Kidney tubule cell (primary cell): ENCODE data around the gene SRGAP3.

Experiments
- DNase-seq: peaks from one replicate; pipeline ENCODE4 v3.0.0-alpha.2; 2018; ENCODE audit warnings: low spot score

Gene SRGAP3

DNA sequence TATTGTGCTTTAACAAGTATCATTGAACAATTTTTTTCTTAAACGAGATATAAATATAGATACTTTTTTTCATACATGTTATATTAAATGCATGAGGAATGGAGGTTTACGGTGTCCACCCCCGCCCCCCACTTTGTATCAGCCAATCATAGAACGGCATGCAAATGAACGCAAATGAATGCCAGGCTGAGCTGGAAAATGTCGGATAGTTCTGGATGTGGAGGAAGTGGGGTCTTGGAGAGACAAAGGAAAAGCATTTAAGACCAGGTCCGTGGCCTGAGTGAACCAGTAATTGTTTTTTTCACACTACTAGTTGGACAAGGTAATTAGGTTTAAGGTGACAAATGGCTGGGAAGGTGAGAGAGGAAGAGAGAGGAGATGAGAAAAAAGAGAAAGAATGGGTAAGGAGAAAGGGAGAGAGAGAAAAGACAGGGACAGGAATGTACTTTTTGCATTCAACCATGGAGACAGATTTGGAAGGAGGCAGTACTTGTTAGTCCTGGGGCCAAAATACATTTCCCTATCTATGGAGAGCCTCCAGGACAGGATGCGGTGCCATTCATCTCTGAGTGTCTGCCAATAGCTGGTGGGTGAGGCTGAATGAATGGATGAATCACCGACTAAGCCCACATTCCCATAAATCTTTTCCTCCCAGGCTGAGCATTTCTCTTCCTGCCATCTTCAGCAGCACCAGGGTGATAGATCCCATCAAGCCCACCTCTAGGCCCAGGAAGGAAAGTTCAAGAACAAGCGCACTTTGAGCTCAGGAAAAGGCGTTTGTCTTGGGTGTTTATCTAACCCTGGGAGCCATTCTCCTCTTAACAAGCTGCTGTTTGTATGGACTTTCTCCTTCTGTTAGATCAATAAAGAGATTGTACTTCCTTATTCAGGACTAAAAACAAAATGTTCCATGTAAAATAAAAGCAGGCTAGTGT, 284.7 kb downstream of the SRGAP3 start:
- DNase-seq: peak; percentile 86

DNA sequence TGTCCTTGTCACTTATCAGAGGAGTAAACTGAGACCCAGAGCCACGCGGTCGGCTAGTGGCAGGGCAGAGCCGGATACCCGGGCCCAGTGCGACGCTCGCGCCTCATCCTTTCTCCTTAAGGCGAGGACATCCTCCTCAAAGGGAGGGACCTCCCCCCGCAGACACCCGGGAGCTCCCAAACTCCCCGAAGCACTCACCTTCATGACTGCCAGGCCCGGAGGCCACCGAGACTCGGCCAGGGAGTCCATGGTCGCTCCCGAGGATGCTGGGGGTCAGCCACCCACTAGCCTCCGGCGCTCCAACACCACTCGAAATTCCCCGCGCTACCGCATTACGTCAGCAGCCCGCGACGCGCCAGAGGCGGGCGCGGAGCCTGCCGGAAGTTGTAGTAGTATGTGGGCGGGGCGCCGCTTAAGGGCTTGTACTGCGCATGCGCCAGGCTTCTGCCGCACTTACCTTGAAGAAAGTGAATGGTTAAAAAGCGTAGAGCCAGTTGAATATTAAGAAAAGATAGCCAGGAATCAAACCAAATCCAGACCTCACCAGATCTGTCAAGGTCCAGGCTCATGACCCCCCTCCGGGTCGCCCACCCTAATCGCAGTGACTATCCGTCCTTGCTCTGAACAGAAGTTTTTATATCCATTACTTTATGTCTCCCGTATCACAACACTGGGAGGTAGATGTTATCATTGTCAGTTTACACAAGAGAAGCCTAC, 286.2 kb downstream of the SRGAP3 start, which contains the start of gene RAD18:
Gene RAD18, minus strand, starts transcription at position 336 of the 717 bp plus-strand sequence. Its CDS starts 87 bp downstream, at position 249.
- DNase-seq: peak; percentile 94

DNA sequence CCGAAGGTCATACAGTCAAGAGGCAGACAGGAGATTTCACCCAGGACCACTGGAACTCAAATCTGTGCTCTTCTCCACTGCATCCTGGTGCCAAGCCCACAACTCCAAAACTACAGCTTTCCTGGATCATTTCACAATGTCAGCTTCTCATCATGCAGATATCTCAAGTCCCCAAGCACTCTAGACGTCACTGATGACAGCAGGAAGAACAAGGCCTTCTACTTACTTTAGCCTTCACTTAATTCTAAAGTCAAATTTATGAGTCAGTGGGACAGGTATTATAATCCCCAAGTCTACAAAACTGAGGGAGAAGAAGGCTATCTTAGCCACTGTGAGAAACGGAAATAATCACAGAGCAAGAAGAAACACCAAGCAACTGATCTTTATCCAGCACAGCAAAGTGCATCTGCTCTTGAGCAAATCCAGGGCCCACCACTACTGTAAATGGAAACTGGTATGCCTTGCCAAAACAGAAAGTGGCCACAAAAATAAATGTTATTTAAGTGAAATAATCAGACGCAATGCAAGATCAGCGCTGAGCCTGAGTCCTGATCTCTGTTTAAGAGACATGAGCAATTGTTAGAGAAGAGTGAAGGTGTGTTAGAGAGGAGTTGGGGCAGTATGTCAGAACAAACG, 287.1 kb downstream of the SRGAP3 start:
- no peak for DNase-seq

DNA sequence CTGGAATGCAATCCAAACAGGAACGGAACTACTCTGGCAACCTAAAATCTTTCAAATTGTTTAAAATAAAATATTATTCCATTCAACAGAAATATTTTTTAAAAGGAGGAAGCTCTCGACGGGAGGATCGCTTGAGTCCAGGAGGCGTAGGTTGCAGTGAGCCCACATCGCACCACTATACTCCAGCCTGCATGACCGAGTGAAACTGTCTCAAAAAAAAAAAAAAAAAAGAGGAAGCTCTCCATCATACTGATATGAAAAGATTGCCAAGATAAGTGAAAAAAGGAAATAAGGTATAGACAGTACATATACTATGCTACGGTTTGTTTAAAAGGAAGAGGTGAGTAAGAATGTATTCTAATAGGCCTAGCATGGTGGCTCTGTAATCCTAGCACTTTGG, 289.8 kb downstream of the SRGAP3 start:
- no peak for DNase-seq

- DNase-seq: no peak
These were observed 294.3 kb downstream of the SRGAP3 start for GRCh38 chr3:8954938-8955763.

- no peak for DNase-seq
These were observed 296.1 kb downstream of the SRGAP3 start for GRCh38 chr3:8953313-8953712.

- DNase-seq: no peak
These were observed 297.3 kb downstream of the SRGAP3 start for GRCh38 chr3:8952130-8952529.

GRCh38 chr3:8945890-8946600, 303.4 kb downstream of the SRGAP3 start:
- no peak for DNase-seq

DNA sequence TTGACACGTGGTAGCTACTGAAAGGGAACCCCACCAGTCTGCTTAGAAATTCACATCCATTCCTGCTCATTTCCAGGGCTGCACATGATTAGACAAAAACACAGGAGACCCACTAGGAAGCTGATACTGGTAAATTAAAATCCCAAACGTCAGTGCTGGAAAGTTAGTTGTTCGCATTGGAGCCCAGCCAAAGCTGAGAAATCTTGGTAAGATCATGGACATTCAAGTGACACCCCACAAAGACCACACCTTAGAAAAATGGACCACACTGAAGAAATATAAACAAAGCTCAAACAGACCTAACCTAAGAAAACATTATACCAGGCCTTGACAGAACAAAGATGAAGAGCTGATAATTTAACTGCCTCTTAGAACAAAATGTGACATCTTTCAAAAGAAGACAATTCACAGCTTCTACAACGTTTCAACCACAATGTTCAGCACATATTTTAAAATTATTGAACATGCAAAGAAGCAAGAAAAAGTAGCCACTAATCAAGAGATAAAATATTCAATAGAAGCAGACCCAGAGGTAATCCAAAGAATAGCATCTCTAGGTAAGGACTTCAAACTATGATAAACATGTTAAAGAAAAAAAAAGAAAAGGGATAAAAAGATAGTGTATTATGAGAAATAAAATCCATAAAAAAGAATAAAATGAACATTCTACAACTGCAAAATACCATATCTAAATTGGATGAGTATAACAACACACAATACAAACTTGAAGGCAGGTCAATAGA, 306.5 kb downstream of the SRGAP3 start:
- DNase-seq: no peak

GRCh38 chr3:8942115-8942514, 307.3 kb downstream of the SRGAP3 start:
- DNase-seq: no peak

DNA sequence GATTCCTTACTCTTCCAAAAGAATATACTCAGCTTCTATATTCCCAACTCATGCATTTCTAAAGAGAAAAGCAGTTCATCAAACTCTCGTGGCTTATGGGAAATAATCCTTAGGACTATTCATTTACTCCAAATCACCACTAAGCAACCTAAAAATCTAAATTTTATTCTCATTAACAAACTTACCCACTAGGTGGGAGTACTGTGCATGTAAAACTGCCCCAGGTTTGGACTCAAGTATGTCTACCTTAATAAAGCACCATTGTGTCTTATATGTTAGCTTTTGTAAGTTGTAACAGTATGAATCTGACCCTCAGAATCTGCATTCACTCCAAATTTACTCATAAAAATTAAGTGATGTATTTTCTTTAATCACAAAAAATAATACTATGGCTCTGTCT, 311.4 kb downstream of the SRGAP3 start:
- DNase-seq: peak; percentile 53

DNA sequence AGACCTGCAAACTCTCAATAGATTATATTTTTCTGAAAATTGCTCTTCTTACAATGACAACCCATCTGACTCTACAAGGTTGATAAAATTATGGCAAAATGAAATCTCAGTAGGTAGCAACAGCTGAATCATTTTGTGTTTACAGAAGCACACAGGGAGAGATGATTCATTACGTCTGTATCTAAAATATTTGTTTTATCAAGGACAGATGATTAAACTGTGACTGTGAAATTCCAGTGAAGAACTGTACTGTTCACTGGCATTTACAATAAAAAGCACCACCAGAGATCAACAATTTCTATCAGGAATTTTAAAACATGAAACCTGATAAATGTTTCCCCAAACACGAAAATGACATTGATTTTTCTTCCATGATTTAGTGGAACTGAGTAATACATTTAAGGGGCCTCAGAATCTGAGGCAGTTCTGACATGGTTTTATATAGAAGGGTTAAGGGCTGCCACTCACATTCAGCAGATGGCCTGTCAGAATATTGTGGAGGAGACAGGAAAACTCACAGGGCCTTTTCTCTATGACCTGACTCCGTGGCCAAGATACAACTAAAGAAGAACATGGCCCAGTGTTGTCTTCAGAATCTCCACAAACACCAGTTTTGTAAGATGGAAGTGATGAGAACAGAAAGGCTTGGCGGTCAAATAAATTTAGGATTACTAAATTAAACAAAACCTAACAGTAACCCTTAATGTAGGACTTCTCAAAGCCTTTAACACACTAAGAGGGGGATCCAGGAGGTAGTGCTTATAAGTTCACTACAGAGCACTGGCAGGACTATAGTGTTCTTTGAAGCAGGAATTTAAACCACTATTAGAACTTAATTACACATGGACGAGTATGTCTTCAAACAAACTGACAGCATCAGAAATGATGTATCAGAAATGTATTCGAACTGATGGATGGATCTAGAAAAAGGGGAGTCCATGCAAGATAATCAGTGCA, 312.1 kb downstream of the SRGAP3 start:
- DNase-seq: peak; percentile 90

GRCh38 chr3:8932507-8932906, 316.9 kb downstream of the SRGAP3 start:
- DNase-seq: no peak

- DNase-seq: no peak
These were observed 318.1 kb downstream of the SRGAP3 start for GRCh38 chr3:8931342-8931741.
